NCI-H345 treated with DMSO at 0.1 percent for 48 hours (cell line): ENCODE data around the gene LGALS9B.
"Not testable (repeated sequence)": the region's sequence is repeated elsewhere in the genome, so short reads cannot be mapped to it uniquely, and the experiment has no call there.

Experiments
- DNase-seq: peaks from one replicate; lab custom pipeline; 2025; ENCODE audit not compliant: unreplicated experiment; lab: John Stamatoyannopoulos, UW

The LGALS9B gene

DNA sequence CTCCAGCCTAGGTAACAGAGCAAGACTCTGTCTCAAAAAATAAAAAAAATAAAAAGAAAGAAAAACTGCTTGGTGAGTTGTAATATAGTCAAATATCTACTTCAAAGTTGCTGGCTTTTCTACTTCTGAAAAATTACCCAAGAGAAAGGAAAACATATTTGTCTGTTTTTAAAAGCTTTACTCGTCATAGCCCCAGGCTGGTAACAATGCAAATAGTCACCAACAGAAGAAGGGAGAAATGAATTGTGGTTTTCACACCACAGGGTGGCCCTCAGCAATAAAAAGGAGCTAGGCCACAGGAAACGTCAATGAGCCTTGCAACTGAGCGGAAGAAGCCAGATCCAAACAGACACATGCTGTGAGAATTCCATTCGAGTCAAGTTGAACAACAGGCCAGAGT, 1.8 kb upstream of the LGALS9B start:
- not testable (repeated sequence) for DNase-seq

DNA sequence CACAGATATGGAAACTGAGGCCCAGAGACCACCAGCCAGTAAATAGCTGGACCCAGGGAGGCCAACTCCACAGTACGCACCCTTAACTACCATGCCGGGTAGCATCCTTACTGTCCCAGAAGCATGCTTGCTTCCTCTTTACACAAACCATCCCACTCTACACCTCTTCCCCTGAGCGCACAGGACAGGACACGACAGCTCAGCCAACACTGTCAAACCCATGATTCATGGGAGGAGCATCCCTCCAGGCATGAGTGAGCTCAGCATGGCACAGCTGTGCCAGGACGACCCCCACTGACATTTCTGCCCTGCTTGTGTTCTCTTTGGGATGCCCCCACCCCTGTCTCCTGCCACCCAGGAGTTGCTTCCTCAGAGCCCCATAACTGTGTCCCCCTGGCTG, 340 bp downstream of the LGALS9B start:
- not testable (repeated sequence) for DNase-seq

DNA sequence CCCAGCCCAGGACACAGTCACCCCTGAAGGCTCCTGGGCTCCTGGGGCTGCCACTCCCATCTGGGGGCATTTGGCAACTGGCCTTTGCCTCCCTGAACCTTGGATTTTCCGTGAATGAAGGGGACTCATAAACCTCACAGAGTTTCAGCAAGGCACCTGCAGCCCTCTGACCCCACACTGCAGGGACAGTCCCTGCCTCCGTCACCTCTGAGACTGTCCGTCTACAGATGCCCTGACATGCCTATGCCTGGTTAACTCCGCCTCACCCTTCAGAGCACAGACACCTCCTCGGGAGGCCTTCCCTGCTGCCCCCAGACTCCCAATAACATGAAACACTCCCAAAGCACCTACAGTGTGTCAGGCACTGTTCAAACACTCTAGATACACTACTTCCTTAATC, 786 bp downstream of the LGALS9B start:
- not testable (repeated sequence) for DNase-seq

DNA sequence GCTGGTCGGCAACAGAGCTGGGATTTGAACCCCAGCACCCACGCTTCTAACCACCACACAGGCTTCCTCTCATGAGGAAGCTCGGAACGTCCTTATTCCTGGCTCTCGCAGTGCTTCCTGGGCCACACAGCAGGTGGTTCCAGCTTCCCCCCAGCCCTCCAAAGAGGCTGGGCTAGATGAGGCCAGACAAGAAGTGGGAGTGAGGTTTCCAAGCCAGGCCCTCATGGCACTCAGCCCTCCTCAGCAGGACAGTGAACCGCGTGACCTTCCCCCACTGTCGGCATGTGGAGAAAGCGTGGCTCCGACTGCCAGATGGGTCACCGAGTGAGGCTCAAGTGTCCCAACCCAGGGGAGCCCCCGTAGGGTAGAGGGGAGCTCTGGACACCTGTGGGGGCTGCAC, 1.8 kb downstream of the LGALS9B start:
- DNase-seq, result not testable (repeated sequence)

DNA sequence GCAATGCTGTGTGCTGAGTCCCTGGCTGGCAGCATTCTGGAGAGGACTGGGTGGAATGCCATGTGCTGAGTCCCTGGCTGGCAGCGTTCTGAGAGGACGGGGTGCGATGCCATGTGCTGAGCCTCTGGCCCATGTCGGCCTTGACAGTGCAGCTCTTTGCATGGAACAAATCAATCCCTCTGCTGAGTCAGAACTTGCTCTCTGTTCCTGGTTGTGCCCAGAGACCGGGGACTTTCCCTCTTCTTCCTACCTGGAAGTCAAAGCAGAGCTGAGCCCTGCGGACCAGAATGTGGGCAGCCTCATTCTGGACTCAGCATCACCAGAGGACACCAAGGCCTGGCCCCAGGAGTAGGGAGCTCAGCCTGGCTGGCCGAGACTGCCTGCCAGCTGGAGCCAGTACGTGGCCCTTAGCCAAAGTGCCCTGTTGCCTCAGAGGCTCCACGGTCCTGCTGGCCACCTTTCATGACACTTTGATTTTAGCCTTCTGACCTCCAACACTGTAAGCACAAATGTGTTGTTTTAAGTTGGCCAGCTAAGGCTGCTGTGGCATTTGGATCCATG, 2.4 kb downstream of the LGALS9B start:
- not testable (repeated sequence) for DNase-seq

DNA sequence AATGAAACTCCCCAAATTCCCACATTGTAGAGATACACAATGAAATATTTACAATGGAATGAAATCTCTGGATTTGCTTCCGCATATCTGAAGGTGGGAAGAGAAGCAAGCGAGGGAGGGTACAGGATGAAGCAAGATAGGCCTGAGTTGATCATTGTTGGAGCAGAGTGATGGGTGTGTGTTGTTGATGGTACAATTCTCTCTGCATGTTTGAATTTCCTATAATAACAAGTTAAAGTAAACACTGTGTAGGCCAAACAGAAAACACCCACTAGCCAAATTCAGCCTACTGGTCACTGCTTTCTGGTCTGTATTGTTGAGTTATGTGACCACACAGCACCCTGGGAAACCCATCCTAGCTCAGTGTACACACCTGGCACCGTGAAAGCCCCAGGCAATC, 5.2 kb downstream of the LGALS9B start:
- DNase-seq, result not testable (repeated sequence)

DNA sequence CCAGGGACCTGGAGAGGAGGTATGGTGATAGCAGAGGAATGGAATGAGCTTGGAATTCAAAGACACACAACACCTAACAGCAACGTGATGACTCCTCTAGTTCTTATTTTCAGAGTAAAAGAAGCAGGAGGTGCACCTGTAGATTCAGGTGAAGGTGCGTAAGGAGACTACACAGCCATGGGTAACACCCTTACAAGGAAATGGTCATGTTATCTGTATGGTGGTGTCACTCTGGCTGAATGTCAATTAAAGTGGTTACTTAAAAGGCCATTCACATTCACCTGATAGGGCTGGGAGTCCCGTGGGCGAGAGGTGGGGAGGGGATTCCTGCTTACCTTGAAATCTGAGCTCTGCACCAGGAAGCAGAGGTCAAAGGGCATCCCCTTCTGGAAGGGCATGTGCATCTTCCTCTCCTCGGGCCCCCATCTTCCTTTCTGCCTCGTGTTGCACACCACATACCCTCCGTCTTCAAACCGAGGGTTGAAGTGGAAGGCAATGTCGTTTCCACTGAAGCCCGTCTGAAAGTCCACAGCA, 9.4 kb downstream of the LGALS9B start:
- not testable (repeated sequence) for DNase-seq

DNA sequence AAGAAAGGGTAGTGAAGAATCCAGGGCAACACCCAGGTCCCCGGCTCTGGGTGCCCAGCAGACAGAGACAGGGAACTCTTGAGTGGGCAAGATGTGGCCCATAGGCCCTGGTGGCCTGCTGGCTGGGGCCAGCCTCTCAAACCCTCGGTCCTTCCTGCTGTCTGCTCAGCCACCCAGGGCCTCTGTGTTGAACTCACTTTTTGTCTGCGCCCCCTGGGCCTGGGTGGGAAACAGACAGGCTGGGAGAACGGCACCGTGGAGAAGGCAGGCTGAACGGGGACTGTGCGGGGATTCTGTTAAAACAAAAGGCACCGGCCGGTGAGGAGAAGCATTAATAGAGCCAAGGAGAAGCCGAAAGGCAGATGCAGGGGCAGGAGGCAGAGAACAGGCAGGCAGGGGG, 12.2 kb downstream of the LGALS9B start:
- DNase-seq, result not testable (repeated sequence)

DNA sequence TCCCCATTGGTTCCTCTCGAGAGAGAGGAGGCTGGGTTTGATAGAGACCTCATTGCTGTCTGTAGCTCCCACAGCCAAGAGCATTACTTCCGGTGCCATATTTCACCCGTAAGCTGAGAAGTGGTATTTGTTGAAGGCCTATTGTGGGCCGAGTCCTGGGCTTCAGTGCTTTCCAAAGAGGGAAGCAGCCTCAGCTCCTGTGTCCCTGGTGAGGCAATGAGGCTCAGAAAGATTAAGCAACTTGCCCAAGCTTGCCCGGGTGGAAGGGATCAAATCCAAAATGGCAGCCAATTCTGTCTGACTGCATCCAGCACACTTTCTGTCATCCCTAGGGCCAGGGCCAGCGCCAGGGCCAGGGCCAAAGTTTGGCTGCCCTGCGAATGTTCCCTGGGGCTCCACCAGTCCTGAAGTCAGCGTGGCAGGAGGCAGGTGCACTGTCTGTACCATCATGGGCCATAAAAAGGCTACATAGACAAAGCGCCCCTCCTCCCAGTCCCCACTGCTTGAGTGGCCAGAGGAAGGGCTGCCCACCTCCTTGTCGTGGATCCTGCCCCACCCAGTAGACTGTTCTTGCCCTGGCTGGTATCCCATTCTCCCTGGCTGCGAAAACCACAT, 13.4 kb downstream of the LGALS9B start:
- DNase-seq, result not testable (repeated sequence)

DNA sequence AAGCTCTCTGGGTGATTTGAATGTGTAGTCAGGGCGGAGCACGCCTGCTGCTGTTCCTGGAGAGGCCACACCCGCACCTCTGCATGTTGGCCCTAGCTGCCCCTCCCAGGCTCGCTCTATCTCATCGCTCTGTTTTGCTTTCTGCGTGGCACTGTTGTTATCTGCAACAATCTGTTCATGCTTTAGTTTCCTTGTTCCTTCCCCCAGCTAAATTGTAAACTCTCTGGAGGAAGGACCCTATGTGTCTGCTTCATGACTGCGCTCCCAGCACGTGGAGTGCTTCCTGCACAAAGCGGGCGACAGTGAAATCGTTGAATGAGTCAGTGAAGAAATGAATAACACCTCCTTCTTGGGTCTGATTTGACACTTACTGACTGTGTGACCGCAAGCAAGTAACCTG, 16.5 kb downstream of the LGALS9B start:
- DNase-seq, result not testable (repeated sequence)

DNA sequence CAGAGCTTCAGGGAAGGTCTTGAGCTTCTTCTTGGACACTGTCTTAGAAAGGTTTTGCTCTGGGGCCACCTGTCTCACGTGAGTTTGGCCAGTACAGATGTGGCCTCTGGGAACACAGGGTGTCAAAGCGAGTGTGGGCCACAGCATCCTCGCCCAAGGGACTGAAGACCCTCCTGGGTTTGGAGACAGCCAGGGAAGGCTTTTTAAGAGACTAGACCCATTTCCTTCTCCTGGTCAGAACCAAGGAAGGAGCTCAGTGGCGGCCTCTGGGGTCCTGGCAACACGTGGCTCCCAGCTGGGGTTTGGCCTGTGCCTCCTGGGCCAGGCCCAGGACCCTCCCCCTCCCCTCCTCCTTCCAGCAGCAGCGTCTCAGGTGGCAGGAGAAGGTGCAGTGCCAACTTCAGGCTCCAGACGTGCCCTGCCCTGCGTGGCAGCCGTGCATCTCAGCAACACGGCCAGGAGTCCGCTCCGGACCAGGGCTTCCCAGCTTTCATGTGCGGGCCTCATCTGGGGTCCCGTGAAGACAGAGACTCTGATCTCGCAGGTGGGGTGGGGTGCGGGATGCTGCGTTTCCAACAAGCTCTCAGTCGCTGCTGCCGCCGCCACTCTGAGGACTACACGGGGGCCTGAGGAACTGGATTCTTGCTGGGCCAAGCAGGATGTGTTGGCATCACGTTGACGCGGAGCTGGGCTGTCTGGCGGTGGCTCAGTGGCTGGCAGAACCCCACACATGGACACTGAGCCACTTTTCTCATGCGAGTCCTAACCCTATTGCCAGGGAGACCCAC, 19.6 kb downstream of the LGALS9B start:
- not testable (repeated sequence) for DNase-seq

DNA sequence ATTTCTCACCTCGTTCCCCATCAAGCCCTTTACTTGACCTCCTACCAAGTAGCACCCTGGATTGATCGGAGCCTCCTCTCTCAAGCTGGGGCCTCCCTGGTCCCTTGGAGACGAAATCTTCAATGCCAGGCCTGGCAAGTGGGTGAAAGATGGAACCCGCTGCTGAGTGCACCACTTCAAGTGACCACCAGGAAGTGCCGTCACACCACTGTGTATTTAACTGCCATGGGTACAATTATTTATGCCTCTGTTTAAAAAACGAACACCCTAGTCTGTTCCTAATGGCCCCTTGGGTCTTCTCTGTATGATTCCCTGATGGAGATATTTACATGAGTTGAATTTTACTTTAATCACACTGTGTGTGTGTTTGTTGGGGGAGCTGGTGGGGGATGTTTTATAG, 20.4 kb downstream of the LGALS9B start:
- not testable (repeated sequence) for DNase-seq

DNA sequence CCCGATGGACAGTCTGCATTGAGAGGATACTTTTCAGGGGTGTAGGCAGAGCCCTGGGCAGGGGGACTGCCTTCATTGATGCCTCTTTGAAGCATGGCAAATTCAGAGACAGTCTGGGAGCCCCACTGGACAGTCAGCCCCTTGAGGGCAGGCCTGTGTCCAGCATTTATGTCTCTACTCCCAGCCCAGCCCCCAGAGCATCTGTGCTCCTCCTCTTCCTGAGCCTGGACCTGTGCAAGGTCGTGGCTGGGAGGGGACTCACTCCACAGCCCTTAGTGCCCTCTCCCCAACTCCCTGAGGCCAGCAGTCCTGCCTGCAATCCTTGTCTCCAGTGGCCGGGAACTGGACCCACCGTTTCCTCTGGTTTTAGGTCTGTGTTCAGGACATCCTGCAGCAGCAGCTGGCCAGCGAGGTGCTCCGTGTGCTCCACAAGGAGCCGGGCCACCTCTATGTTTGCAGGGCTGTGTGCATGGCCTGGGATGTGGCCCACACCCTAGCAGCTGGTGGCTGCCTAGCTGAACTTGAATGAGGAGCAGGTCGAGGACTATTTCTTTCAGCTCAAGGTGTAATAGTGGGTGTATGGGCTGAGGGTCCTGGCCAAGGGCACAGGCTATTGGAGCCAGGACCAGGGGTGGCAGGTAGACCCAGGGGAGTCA, 22.6 kb downstream of the LGALS9B start:
- not testable (repeated sequence) for DNase-seq

DNA sequence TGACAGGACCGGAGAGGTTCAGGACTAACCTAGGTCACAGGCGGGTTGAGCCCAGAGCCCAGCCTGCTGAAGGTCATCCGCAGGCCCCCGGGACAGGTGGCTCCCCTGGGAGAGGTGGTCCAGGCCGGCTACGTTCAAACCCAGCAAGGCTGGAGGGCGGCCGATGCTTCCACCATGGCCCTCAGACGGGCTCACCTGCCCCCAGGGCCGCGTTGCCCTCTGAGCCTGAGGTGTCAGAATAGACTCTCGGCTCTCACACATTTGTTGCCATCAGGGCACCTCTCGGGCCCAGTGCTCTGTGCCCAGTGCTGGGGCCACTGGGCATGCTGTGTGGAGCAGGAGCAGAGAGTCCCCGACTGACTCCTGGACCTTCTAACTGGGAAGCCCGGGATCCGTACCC, 23.2 kb downstream of the LGALS9B start:
- not testable (repeated sequence) for DNase-seq

DNA sequence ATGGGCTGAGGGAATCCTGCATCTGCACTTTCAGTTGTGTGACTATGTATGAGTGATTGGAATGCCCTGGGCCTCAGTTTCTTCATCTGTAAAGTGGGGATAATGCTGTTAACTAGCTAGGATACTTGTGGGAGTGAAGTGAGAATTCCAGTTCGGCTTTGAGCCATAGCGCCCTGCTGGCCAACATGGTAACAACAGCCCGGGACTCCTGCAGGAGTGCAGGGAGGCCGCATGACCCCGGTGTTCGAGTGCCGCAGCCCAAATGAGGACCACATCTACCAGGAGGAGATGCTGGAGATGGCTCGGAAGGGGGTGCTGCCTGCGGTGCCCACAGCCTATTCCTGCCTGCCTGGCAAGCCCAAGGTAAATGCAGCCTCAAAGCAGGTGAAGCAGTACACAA, 23.7 kb downstream of the LGALS9B start:
- not testable (repeated sequence) for DNase-seq

DNA sequence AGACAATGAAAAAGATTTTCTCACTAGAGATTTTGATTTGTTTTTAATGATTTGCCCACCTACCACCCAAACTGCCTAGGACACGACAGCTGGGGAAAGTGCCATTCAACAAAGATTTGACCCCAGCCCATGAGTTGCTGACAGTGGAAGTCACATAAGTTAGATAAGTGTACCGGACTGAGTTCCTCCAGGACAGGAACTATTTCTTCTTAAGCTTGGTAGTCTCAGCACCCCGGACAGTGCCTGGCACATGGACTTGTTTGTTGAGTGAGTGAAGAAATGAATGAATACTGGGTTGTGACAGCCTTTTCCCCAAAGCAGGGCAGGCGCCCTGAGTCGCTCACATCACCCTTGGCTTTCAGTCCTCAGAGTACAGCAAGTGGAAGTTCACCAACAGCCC, 26.7 kb downstream of the LGALS9B start:
- DNase-seq, result not testable (repeated sequence)

DNA sequence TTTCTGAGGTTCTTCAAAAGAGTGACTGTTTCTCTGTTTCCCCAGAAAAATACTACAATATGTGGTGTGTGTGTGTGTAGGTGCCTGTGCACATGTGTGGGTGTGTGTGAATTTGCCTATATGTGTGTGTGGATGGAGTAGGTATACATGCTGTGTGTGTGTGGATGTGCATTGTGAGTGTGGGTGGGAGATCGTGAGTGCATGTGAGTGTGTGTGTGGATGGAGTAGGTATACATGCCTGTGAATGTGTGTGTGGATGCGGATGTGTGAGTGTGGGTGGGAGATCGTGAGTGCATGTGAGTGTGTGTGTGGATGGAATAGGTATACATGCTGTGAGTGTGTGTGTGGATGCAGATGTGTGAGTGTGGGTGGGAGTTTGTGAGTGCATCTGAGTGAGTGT, 32.2 kb downstream of the LGALS9B start:
- not testable (repeated sequence) for DNase-seq

DNA sequence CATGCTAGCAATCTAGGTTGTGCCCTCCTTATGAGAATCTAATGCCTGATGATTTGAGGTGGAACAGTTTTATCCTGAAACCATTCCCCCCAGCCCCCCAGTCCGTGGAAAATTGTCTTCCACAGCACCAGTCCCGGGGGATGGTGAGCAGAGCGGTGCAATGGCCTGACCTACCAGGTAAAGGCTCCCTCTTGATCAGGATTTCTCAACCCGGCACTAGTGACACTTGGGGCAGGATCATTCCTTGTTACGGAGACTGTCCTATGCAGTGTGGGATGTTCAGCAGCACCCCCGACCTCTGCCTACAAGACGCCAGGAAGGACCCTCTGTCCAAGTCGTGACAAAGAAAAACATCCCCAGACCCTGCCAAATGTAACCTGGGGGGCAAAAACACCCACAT, 34.0 kb downstream of the LGALS9B start:
- not testable (repeated sequence) for DNase-seq

DNA sequence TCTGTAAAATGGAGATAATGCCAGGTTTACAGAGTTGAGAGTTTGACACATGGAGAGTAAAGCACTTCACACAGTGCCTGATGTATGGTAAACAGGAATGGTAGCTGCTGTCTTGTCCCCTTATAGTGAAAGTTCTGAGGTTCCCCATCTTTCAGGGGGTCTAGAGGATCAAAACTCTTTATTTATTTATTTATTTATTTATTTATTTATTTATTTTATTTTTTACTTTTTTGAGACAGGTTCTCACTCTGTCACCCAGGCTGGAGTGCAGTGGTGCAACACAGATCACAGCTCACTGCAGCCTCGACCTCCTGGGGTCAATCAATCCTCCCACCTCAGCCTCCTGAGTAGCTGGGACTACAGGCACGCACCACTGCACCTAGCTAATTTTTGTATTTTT, 40.1 kb downstream of the LGALS9B start:
- not testable (repeated sequence) for DNase-seq

DNA sequence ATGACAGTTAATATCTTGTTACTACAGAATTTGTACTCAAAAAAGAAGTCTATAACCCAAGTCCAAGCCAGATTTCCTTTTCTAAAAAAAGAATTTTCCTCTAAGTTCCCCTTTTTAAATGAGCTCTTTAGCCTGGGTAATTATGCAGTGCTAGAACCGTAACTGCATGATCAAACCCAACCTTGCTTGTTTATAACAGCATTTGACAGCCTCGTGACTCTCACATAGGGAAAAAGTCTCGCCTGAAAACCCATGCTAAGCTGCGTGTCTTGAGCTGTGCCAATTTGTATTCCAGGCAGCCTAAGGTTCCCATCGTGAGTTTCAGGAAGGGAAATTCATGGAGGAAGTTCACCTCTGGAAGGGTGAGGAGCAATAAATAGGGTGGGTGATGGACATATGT, 44.5 kb downstream of the LGALS9B start:
- not testable (repeated sequence) for DNase-seq

DNA sequence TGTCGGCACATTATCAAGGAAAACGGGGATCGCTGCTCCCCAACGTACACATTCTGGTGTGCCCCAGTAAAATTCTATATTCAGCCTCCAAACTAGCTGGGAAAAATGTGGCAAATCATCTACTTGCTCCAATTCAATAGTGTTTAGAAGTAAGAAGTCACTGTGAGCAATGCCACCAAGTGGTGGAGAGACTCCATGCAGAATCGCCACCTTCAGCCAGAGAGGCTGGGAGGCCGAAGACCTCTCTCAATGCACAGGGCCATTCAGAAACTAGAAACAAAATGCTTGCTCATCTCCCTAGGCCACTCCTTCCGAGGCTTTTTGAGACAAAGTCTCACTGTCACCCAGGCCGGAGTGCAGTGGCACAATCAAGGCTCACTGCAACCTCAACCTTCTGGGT, 48.5 kb downstream of the LGALS9B start:
- not testable (repeated sequence) for DNase-seq
